Hepatocyte (in vitro differentiated cells): ENCODE data around the gene ZNF525. TPM values are rescaled to one million over a fixed set of nuclear protein-coding genes. Genes with fewer than 3 reads are reported as not detected.
A peak's percentile ranks its signal among the peaks of the same experiment; 100 is the strongest.
"Not testable (repeated sequence)": the region's sequence is repeated elsewhere in the genome, so short reads cannot be mapped to it uniquely, and the experiment has no call there.

Source experiments
- DNase-seq: peaks from one replicate; pipeline ENCODE4 v3.0.0-alpha.2; 2016; ENCODE audit warnings: low spot score
- H2AFZ ChIP-seq: fragments of 200-600 bp; sonication (generic); 2 replicates; pipeline ENCODE4 v1.6.0; 2016; ENCODE audit warnings: antibody characterized with exemption, mild to moderate bottlenecking
- H3K27ac ChIP-seq: fragments of 200-600 bp; sonication (generic); 2 replicates; pipeline ENCODE4 v1.5.1; 2016; ENCODE audit warnings: mild to moderate bottlenecking
- H3K27me3 ChIP-seq: fragments of 200-600 bp; sonication (generic); 2 replicates; pipeline ENCODE4 v1.6.1; 2016
- H3K36me3 ChIP-seq: fragments of 200-600 bp; sonication (generic); replicated peaks from 2 replicates; pipeline ENCODE4 v1.5.1; 2016; ENCODE audit warnings: low read depth; ENCODE audit not compliant: insufficient read depth
- H3K4me1 ChIP-seq: fragments of 200-600 bp; sonication (generic); 2 replicates; pipeline ENCODE4 v1.5.1; 2016; ENCODE audit warnings: mild to moderate bottlenecking, moderate library complexity; ENCODE audit not compliant: insufficient read depth
- H3K4me2 ChIP-seq: fragments of 200-600 bp; sonication (generic); 2 replicates; pipeline ENCODE4 v1.6.0; 2016
- H3K4me3 ChIP-seq: fragments of 200-600 bp; sonication (generic); 2 replicates; pipeline ENCODE4 v1.5.1; 2016; ENCODE audit warnings: mild to moderate bottlenecking
- H3K79me2 ChIP-seq: fragments of 200-600 bp; sonication (generic); 2 replicates; pipeline ENCODE4 v1.6.0; 2017; ENCODE audit warnings: mild to moderate bottlenecking
- H3K9me2 ChIP-seq: fragments of 200-600 bp; sonication (generic); replicated peaks from 2 replicates; pipeline ENCODE4 v1.6.0; 2017; ENCODE audit warnings: mild to moderate bottlenecking; ENCODE audit not compliant: insufficient read depth
- H3K9me3 ChIP-seq: fragments of 200-600 bp; sonication (generic); 2 replicates; pipeline ENCODE4 v1.5.1; 2016; ENCODE audit warnings: low read depth, mild to moderate bottlenecking
- H4K20me1 ChIP-seq: fragments of 200-600 bp; sonication (generic); 2 replicates; pipeline ENCODE4 v1.6.0; 2016; ENCODE audit warnings: mild to moderate bottlenecking; ENCODE audit not compliant: insufficient read depth, poor library complexity, severe bottlenecking
- EZH2 ChIP-seq: fragments of 200-600 bp; sonication (generic); IDR thresholded peaks from 2 replicates; pipeline ENCODE4 v1.6.1; 2016; ENCODE audit warnings: antibody characterized with exemption, mild to moderate bottlenecking, borderline replicate concordance
- EZH2phosphoT487 ChIP-seq: fragments of 200-600 bp; sonication (generic); IDR thresholded peaks from one replicate; pipeline ENCODE4 v1.6.1; 2018; ENCODE audit warnings: antibody characterized with exemption, mild to moderate bottlenecking, low read depth, moderate library complexity; ENCODE audit not compliant: unreplicated experiment, severe bottlenecking
- WGBS: methylation state at CpG from one replicate; pipeline ENCODE4 v1.1.6; 2016; ENCODE audit warnings: low lambda C conversion rate; ENCODE audit errors: missing lambda C conversion rate; 5-methylcytosine and 5-hydroxymethylcytosine counted together
- polyA plus RNA-seq: library from polyadenylated mRNA; unstranded; fragments of >200 nt; fragmentation: Nextera tagmentation; extraction: Ambion mirVana; gene quantifications from 2 replicates; pipeline ENCODE4 v1.2.1, GENCODE V29; 2016
- total RNA-seq: library from RNA; depleted of rRNA; stranded (reverse); fragments of >200 nt; gene quantifications from 2 replicates; pipeline ENCODE4 v1.2.3, GENCODE V29; 2014
- TF ChIP-seq, protein P1 (sequence below): fragments of 200-600 bp; sonication (generic); IDR thresholded peaks from 2 replicates; pipeline ENCODE4 v1.5.1; 2016; ENCODE audit warnings: antibody characterized with exemption, mild to moderate bottlenecking; ENCODE audit not compliant: poor library complexity

Gene ZNF525
- total and polyA plus RNA-seq, 2 experiments from 2014 or later, result 3.8 to 12.2 TPM

DNA sequence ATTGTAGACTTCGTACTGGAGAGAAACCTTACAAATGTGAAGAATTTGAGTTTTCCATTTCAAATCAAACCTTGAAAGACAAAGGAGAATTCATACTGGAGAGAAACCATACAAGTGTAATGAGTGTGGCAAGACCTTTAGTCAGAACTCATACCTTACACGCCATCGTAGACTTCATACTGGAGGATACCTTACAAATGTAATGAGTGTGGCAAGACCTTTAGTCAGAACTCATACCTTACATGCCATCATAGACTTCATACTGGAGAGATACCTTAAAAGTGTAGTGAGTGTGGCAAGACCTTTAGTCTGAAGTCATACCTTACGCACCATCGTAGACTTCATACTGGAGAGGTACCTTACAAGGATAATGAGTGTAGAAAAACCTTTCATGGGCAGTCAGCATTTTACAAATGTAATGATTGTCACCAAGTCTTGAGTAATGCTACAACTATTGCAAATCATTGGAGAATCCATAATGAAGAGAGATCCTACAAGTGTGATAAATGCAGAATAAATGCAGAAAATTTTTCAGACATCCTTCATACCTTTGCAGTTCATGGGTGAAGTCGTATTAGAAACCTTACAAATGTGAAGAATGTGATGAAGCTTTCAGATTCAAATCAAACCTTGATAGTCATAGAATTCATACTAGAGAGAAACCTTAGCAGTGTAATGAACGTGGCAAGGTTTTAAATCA lies 44.1 kb downstream of the ZNF525 start:
- Histone ChIP-seq H3K27me3 (no peaks in the 10 kb centered on the region), H3K4me3 (no peak overlapping the region), H3K9me3 (peaks cover 46% of the 10 kb centered on the region), H2AFZ (no peak overlapping the region), H3K79me2 (no peaks in the 10 kb centered on the region), H3K27ac (no peak overlapping the region), H3K9me2 (no peaks in the 10 kb centered on the region), H4K20me1 (no peaks in the 10 kb centered on the region), H3K4me1 (no peaks in the 10 kb centered on the region), H3K36me3 (peaks cover 18% of the 10 kb centered on the region), H3K4me2 (no peak overlapping the region)
- no peak for DNase-seq
- WGBS, result 85% methylated on average over 7 of the region's 7 CpGs
- TF ChIP-seq EZH2, result no peak
- TF ChIP-seq EZH2phosphoT487, result no peak
- TF ChIP-seq, protein P1, sequence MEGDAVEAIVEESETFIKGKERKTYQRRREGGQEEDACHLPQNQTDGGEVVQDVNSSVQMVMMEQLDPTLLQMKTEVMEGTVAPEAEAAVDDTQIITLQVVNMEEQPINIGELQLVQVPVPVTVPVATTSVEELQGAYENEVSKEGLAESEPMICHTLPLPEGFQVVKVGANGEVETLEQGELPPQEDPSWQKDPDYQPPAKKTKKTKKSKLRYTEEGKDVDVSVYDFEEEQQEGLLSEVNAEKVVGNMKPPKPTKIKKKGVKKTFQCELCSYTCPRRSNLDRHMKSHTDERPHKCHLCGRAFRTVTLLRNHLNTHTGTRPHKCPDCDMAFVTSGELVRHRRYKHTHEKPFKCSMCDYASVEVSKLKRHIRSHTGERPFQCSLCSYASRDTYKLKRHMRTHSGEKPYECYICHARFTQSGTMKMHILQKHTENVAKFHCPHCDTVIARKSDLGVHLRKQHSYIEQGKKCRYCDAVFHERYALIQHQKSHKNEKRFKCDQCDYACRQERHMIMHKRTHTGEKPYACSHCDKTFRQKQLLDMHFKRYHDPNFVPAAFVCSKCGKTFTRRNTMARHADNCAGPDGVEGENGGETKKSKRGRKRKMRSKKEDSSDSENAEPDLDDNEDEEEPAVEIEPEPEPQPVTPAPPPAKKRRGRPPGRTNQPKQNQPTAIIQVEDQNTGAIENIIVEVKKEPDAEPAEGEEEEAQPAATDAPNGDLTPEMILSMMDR, result no peak

DNA sequence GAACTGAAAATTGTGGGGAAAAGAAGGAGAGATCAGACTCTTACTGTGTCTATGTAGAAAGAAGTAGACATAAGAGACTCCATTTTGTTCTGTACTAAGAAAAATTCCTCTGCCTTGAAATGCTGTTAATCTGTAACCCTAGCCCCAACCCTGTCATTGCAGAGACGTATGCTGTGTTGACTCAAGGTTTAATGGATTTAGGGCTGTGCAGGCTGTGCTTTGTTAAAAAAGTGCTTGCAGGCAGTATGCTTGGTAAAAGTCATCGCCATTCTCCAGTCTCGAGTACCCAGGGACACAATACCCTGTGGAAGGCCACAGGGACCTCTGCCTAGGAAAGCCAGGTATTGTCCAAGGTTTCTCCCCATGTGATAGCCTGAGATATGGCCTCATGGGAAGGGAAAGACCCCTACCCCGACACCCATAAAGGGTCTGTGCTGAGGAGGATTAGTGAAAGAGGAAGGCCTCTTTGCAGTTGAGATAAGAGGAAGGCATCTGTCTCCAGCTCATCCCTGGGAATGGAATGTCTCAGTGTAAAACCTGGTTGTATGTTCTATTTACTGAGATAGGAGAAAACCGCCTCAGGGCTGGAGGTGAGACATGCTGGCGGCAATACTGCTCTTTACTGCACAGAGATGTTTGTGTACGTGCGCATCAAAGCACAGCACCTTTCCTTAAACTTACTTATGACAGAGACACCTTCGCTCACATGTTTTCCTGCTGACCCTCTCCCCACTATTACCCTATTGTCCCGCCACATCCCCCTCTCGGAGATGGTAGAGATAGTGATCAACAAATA lies 55.2 kb downstream of the ZNF525 start:
- peaks cover 12% of the 10 kb centered on the region for H3K4me1 ChIP-seq
- not testable (repeated sequence) for H3K9me3 ChIP-seq, H4K20me1 ChIP-seq, H3K79me2 ChIP-seq, H3K36me3 ChIP-seq, H3K27me3 ChIP-seq, H3K4me3 ChIP-seq, H3K9me2 ChIP-seq
- peak overlapping the region; percentile 68 for H3K4me2 ChIP-seq
- DNase-seq, result peak; percentile 51
- H3K27ac ChIP-seq, result peak overlapping the region; percentile 94
- 28% methylated on average over 11 of the region's 11 CpGs for WGBS
- peak overlapping the region; percentile 51 for H2AFZ ChIP-seq

GRCh38 chr19:53422551-53422950 lies 57.0 kb downstream of the ZNF525 start:
- TF ChIP-seq EZH2 (no peak), EZH2phosphoT487 (no peak)
- TF ChIP-seq, protein P1, result no peak
- H3K4me2 ChIP-seq, result no peak overlapping the region
- H3K9me3 ChIP-seq, result no peaks in the 10 kb centered on the region
- no peak overlapping the region for H2AFZ ChIP-seq
- no peaks in the 10 kb centered on the region for H4K20me1 ChIP-seq
- peaks cover 12% of the 10 kb centered on the region for H3K4me1 ChIP-seq
- H3K4me3 ChIP-seq, result no peak overlapping the region
- WGBS, result 83% methylated on average over 5 of the region's 5 CpGs
- no peaks in the 10 kb centered on the region for H3K79me2 ChIP-seq
- H3K9me2 ChIP-seq, result no peaks in the 10 kb centered on the region
- no peak for DNase-seq
- no peaks in the 10 kb centered on the region for H3K36me3 ChIP-seq
- no peak overlapping the region for H3K27ac ChIP-seq
- H3K27me3 ChIP-seq, result no peaks in the 10 kb centered on the region

DNA sequence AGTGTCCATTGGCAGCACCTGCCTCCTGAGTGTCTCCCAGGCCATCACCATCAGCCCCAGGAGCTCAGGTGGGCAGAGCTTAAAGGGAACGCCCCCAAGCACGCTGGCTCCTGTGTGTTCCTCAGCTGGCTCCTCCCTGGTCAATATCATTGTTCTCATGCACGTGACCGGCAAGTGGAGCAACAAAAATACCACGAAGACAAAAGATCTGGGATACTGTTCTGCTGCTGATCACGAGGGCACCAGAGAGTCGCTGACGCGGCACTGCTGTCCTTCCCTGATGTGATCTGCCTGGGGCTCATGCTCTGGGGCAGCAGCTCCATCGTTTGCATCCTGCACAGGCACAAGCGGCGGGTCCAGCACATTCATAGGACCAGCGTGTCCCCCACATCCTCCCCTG lies 57.6 kb downstream of the ZNF525 start:
- 35% methylated on average over 8 of the region's 13 CpGs for WGBS
- H3K36me3 ChIP-seq, H3K4me3 ChIP-seq, H3K9me3 ChIP-seq, H3K9me2 ChIP-seq, H3K27ac ChIP-seq, H4K20me1 ChIP-seq, H2AFZ ChIP-seq, H3K79me2 ChIP-seq, H3K27me3 ChIP-seq, DNase-seq: not testable (repeated sequence)
- peak overlapping the region; percentile 59 for H3K4me2 ChIP-seq
- peaks cover 12% of the 10 kb centered on the region for H3K4me1 ChIP-seq
